Neuronal stem cell (in vitro differentiated cells): ENCODE measurements around the gene ZNF469.
A peak's percentile ranks its signal among the peaks of the same experiment; 100 is the strongest.
"Not testable (repeated sequence)": the region's sequence is repeated elsewhere in the genome, so short reads cannot be mapped to it uniquely, and the experiment has no call there.

Source experiments
- DNase-seq: peaks from one replicate; pipeline ENCODE4 v3.0.0-alpha.2; 2013; ENCODE audit warnings: low spot score
- H2AFZ ChIP-seq: one replicate; pipeline ENCODE4 v1.6.1; 2013; ENCODE audit warnings: mild to moderate bottlenecking, low read length, inconsistent platforms
- H2AK5ac ChIP-seq: 2 replicates; pipeline ENCODE4 v1.6.1; 2013; ENCODE audit warnings: low read depth, mild to moderate bottlenecking, inconsistent platforms, low read length, moderate library complexity, mixed read lengths
- H2BK120ac ChIP-seq: 2 replicates; pipeline ENCODE4 v1.6.1; 2013; ENCODE audit warnings: low read depth, mild to moderate bottlenecking, inconsistent platforms, low read length, moderate library complexity, mixed read lengths
- H2BK12ac ChIP-seq: one replicate; pipeline ENCODE4 v1.6.1; 2013; ENCODE audit warnings: low read length, inconsistent platforms
- H2BK15ac ChIP-seq: 2 replicates; pipeline ENCODE4 v1.6.1; 2013; ENCODE audit warnings: mild to moderate bottlenecking, low read length, inconsistent platforms, mixed read lengths
- H2BK5ac ChIP-seq: one replicate; pipeline ENCODE4 v1.6.1; 2013; ENCODE audit warnings: inconsistent platforms, mild to moderate bottlenecking, low read length, moderate library complexity
- H3K14ac ChIP-seq: one replicate; pipeline ENCODE4 v1.6.1; 2013; ENCODE audit warnings: low read length, inconsistent platforms
- H3K18ac ChIP-seq: 2 replicates; pipeline ENCODE4 v1.6.1; 2013; ENCODE audit warnings: low read length, inconsistent platforms
- H3K23ac ChIP-seq: 2 replicates; pipeline ENCODE4 v1.6.1; 2013; ENCODE audit warnings: low read depth, mild to moderate bottlenecking, mixed read lengths, low read length, inconsistent platforms; ENCODE audit not compliant: poor library complexity
- H3K27ac ChIP-seq: replicated peaks from 3 replicates; pipeline ENCODE4 v1.5.1; 2013; ENCODE audit warnings: low read length, inconsistent platforms
- H3K27me3 ChIP-seq, 3 experiments: 2 replicates each; pipeline ENCODE4 v1.6.1; 2013; ENCODE audit warnings: low read length in 3 of 3, mild to moderate bottlenecking in 2 of 3, inconsistent platforms in 1 of 3, low read depth in 1 of 3, mixed read lengths in 1 of 3, moderate library complexity in 1 of 3; ENCODE audit not compliant: control insufficient read depth in 3 of 3, insufficient read depth in 3 of 3
- H3K36me3 ChIP-seq, 2 donors: replicated peaks in 1 of 2; 2 replicates each; pipeline ENCODE4 v1.6.1; 2013; ENCODE audit warnings: low read length in 2 of 2; ENCODE audit not compliant: control insufficient read depth in 2 of 2, insufficient read depth in 2 of 2
- H3K4ac ChIP-seq: 2 replicates; pipeline ENCODE4 v1.6.1; 2013; ENCODE audit warnings: inconsistent platforms, mild to moderate bottlenecking, low read length, moderate library complexity
- H3K4me1 ChIP-seq, 2 donors: 1 replicate in 1 of 2; 2 replicates in 1 of 2; pipeline ENCODE4 v1.6.1; 2013; ENCODE audit warnings: low read length in 2 of 2, low read depth in 1 of 2; ENCODE audit not compliant: control insufficient read depth in 2 of 2, insufficient read depth in 1 of 2
- H3K4me2 ChIP-seq: one replicate; pipeline ENCODE4 v1.6.1; 2013; ENCODE audit warnings: mild to moderate bottlenecking, low read length, inconsistent platforms; ENCODE audit not compliant: insufficient read depth, poor library complexity, severe bottlenecking
- H3K4me3 ChIP-seq, 2 donors: 2 replicates each; pipeline ENCODE4 v1.5.1; 2013; ENCODE audit warnings: low read length in 2 of 2, mild to moderate bottlenecking in 2 of 2, inconsistent platforms in 1 of 2, moderate library complexity in 1 of 2
- H3K79me1 ChIP-seq: one replicate; pipeline ENCODE4 v1.6.1; 2013; ENCODE audit warnings: low read depth, mild to moderate bottlenecking, inconsistent platforms, low read length, moderate library complexity
- H3K9ac ChIP-seq: one replicate; pipeline ENCODE4 v1.6.1; 2013; ENCODE audit warnings: mild to moderate bottlenecking, low read depth, low read length, inconsistent platforms; ENCODE audit not compliant: poor library complexity
- H3K9me3 ChIP-seq, 2 donors: replicated peaks in 1 of 2; 2 replicates each; pipeline versions ENCODE3 to v1.6.1; 2013; ENCODE audit warnings: low read length in 2 of 2, mild to moderate bottlenecking in 2 of 2, inconsistent platforms in 1 of 2, low read depth in 1 of 2, mixed read lengths in 1 of 2, moderate library complexity in 1 of 2; ENCODE audit not compliant: control insufficient read depth in 2 of 2, insufficient read depth in 1 of 2
- H4K8ac ChIP-seq: one replicate; pipeline ENCODE4 v1.6.1; 2013; ENCODE audit warnings: low read depth, mild to moderate bottlenecking, inconsistent platforms, low read length, moderate library complexity
- H4K91ac ChIP-seq: one replicate; pipeline ENCODE4 v1.6.1; 2013; ENCODE audit warnings: low read length, low read depth, mild to moderate bottlenecking, inconsistent platforms; ENCODE audit not compliant: poor library complexity
- WGBS, 2 donors: extraction: QIAGEN DNeasy Blood & Tissue Kit; methylation state at CpG; one replicate each; pipeline ENCODE4 v1.1.7; 2013; ENCODE audit warnings: missing lambda C conversion rate in 2 of 2, mixed read lengths in 1 of 2; ENCODE audit not compliant: insufficient read length in 2 of 2, insufficient replicate concordance in 1 of 2; ENCODE audit errors: extremely low coverage in 2 of 2; 5-methylcytosine and 5-hydroxymethylcytosine counted together

ZNF469 gene

GRCh38 chr16:88408561-88409142 is 25.9 kb downstream of the ZNF469 start:
- no peak overlapping the region for H2AFZ ChIP-seq
- H3K27me3 ChIP-seq = peaks cover 0 to 30% (median 0%) of the 10 kb centered on the region in 3 experiments
- no peak overlapping the region for H3K9ac ChIP-seq
- H3K18ac ChIP-seq = peak overlapping the region; percentile 27
- no peak overlapping the region for H3K4me3 ChIP-seq
- no peak overlapping the region for H3K23ac ChIP-seq
- DNase-seq = no peak
- no peak overlapping the region for H4K8ac ChIP-seq
- no peak overlapping the region for H2BK12ac ChIP-seq
- H2BK120ac ChIP-seq = no peak overlapping the region
- peak overlapping the region; percentile 11 for H2AK5ac ChIP-seq
- no peak overlapping the region for H3K4ac ChIP-seq
- H2BK15ac ChIP-seq = no peak overlapping the region
- H3K9me3 ChIP-seq = no peaks in the 10 kb centered on the region
- H3K4me1 ChIP-seq = no peaks in the 10 kb centered on the region
- no peak overlapping the region for H4K91ac ChIP-seq
- no peak overlapping the region for H3K4me2 ChIP-seq
- no peak overlapping the region for H2BK5ac ChIP-seq
- no peaks in the 10 kb centered on the region for H3K36me3 ChIP-seq
- H3K14ac ChIP-seq = no peak overlapping the region
- H3K79me1 ChIP-seq = peaks cover 2% of the 10 kb centered on the region
- no peak overlapping the region for H3K27ac ChIP-seq
- no CpG with 5 or more reads among the region's 15 CpGs for WGBS, 2 donors

DNA sequence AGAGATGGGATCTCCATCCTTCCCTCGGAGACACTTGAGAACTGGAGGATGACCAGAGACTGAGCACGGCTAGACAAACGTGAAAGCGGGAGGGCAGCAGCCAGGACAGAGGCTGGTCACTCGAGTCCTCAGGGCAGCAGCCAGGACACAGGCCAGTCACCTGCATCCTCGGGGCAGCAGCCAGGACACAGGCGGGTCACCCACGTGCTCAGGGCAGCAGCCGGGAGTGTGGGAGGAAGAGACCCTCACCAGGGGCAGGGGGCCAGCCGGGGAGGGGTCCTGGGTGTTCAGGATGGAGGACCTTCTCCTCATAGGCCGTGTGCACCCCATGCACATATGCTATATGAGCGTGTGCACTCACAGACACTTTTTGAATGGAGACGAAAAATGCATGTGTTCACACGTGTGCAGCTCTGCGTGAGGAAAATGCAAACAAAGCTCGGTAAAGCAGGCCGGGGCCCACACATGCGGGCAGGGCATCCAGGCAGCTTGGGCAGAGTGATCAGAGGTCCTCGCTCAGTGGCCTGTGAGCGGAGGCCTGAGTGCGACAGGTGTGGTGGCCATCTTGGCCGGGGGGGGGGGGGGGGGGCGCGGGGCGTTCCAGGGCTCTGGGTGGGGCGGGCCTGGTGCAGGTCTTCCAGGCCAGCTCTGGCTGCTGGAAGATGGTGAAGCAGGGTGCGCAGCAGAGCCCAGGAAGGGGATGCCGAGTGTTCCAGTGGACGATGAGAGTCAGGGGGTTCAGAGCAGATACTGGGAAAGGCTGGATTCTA is 26.7 kb downstream of the ZNF469 start:
- Histone ChIP-seq H2BK15ac (no peak overlapping the region), H3K14ac (no peak overlapping the region), H3K36me3 (no peaks in the 10 kb centered on the region), H3K79me1 (peaks cover 2% of the 10 kb centered on the region), H2BK5ac (no peak overlapping the region), H3K4me2 (no peak overlapping the region), H3K4me3 (no peak overlapping the region), H3K9ac (peak overlapping the region; percentile 15), H2AK5ac (no peak overlapping the region), H3K27ac (no peak overlapping the region), H3K4ac (no peak overlapping the region), H2BK12ac (no peak overlapping the region), H2AFZ (no peak overlapping the region), H3K27me3 (peaks cover 0 to 26% (median 0%) of the 10 kb centered on the region in 3 experiments), H2BK120ac (no peak overlapping the region), H4K91ac (no peak overlapping the region), H3K23ac (no peak overlapping the region), H3K18ac (peak overlapping the region; percentile 79), H3K9me3 (no peaks in the 10 kb centered on the region), H3K4me1 (no peaks in the 10 kb centered on the region), H4K8ac (no peak overlapping the region)
- no peak for DNase-seq
- whole genome bisulfite sequencing, 2 donors = no CpG with 5 or more reads among the region's 29 CpGs

DNA sequence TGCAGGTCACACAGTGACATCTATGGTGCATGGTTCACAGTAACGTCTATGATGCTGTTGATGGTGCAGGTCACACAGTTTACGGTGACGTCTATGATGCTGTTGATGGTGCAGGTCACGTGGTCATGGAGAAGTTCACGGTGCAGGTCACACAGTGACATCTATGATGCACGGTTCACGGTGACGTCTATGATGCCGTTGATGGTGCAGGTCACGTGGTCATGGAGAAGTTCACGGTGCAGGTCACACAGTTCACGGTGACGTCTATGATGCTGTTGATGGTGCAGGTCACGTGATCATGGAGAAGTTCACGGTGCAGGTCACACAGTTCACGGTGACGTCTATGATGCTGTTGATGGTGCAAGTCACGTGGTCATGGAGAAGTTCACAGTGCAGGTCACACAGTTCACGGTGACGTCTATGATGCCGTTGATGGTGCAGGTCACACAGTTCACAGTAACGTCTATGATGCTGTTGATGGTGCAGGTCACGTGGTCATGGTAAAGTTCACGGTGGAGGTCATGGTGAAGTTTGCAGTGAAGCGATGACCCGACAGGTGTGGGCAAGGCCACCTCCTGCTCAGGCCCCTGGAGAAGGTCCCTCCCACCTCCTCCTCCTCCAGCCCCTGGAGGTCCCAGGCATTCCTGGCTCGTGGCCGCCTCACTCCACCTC is 27.7 kb downstream of the ZNF469 start:
- not testable (repeated sequence) for H3K14ac ChIP-seq, H2BK12ac ChIP-seq, H3K27ac ChIP-seq, H3K79me1 ChIP-seq, H3K9me3 ChIP-seq, H2AFZ ChIP-seq, H3K4ac ChIP-seq, H3K18ac ChIP-seq, H3K4me2 ChIP-seq, H2BK15ac ChIP-seq, DNase-seq, H3K36me3 ChIP-seq, H3K4me1 ChIP-seq, H3K4me3 ChIP-seq, H2BK5ac ChIP-seq, H2AK5ac ChIP-seq, H4K91ac ChIP-seq, H2BK120ac ChIP-seq, H3K23ac ChIP-seq
- Histone ChIP-seq H3K9ac (peak overlapping the region; percentile 72), H4K8ac (peak overlapping the region; percentile 66), H3K27me3 (peaks cover 0 to 17% (median 0%) of the 10 kb centered on the region in 3 experiments)
- WGBS, 2 donors = no CpG with 5 or more reads among the region's 28 CpGs
